Panc1 (cell line): ENCODE data around the gene POLR2C.

Experiments used
- POLR2AphosphoS5 ChIP-seq: IDR thresholded peaks from 2 replicates; pipeline ENCODE4 v1.6.1; 2012; ENCODE audit warnings: mild to moderate bottlenecking, low read depth, low read length, moderate library complexity
- TCF7L2 ChIP-seq: IDR thresholded peaks from 2 replicates; pipeline ENCODE4 v1.6.1; 2011; ENCODE audit warnings: mild to moderate bottlenecking, low read depth, low read length, inconsistent platforms
- TF ChIP-seq, protein P1 (sequence below): fragments of 450-650 bp; IDR thresholded peaks from 2 replicates; pipeline ENCODE4 v1.5.1; 2017; ENCODE audit warnings: mild to moderate bottlenecking
- TF ChIP-seq, protein P2 (sequence below), 2 experiments: IDR thresholded peaks; 2 replicates each; pipeline ENCODE4 v1.6.1; 2011 to 2012; ENCODE audit warnings: low read depth in 2 of 2, control low read depth in 1 of 2, low read length in 1 of 2, mild to moderate bottlenecking in 1 of 2, moderate library complexity in 1 of 2; ENCODE audit not compliant: insufficient read depth in 1 of 2

DNA sequence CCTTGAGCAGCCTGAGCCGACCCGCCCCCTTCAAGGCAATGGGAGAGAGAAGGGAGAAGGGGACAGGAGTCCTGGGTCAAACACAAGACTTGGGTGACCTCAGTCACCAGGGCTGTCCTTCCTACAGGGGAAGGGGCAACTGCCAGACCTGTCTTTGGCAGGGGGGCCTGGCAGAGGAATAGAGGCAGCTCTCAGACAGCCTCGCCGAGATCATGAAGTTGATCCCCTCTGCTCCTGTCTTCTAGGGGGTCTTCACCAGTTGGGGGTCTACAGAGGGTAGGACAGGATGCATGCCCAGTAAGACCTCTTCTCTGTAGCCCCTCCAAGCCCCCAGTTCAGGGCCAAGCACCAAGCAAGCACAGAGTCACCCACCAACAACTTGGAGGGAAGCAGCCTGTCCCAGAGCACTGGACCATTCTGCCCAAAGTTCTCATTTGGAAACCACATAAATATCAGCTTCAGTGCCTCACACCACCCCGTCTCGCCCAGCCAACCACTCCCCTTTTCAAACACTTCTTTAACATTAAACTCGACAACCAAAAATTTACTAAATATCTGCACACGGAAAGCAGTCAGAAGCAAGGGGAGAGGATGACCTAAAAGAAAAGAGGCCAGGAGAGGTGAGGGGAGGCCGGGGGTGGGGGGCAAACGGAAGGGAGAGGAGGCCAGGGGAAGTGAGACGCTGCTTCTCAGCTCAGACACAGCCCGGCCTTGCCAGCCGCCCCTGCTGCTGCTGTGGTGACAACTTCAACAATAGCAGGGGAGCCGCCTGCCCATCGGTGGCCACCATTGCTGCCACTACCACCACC lies 16.1 kb downstream of the POLR2C start:
- TF ChIP-seq, protein P1, sequence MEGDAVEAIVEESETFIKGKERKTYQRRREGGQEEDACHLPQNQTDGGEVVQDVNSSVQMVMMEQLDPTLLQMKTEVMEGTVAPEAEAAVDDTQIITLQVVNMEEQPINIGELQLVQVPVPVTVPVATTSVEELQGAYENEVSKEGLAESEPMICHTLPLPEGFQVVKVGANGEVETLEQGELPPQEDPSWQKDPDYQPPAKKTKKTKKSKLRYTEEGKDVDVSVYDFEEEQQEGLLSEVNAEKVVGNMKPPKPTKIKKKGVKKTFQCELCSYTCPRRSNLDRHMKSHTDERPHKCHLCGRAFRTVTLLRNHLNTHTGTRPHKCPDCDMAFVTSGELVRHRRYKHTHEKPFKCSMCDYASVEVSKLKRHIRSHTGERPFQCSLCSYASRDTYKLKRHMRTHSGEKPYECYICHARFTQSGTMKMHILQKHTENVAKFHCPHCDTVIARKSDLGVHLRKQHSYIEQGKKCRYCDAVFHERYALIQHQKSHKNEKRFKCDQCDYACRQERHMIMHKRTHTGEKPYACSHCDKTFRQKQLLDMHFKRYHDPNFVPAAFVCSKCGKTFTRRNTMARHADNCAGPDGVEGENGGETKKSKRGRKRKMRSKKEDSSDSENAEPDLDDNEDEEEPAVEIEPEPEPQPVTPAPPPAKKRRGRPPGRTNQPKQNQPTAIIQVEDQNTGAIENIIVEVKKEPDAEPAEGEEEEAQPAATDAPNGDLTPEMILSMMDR = no peak
- TF ChIP-seq, protein P2, sequence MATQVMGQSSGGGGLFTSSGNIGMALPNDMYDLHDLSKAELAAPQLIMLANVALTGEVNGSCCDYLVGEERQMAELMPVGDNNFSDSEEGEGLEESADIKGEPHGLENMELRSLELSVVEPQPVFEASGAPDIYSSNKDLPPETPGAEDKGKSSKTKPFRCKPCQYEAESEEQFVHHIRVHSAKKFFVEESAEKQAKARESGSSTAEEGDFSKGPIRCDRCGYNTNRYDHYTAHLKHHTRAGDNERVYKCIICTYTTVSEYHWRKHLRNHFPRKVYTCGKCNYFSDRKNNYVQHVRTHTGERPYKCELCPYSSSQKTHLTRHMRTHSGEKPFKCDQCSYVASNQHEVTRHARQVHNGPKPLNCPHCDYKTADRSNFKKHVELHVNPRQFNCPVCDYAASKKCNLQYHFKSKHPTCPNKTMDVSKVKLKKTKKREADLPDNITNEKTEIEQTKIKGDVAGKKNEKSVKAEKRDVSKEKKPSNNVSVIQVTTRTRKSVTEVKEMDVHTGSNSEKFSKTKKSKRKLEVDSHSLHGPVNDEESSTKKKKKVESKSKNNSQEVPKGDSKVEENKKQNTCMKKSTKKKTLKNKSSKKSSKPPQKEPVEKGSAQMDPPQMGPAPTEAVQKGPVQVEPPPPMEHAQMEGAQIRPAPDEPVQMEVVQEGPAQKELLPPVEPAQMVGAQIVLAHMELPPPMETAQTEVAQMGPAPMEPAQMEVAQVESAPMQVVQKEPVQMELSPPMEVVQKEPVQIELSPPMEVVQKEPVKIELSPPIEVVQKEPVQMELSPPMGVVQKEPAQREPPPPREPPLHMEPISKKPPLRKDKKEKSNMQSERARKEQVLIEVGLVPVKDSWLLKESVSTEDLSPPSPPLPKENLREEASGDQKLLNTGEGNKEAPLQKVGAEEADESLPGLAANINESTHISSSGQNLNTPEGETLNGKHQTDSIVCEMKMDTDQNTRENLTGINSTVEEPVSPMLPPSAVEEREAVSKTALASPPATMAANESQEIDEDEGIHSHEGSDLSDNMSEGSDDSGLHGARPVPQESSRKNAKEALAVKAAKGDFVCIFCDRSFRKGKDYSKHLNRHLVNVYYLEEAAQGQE (IDR thresholded peaks at IDR 0.05; ENCODE audit: insufficient read depth in 1 of 2, low read depth in 2 of 2, low read length in 1 of 2) = no peak
- TF ChIP-seq POLR2AphosphoS5 = no peak
- no peak for TF ChIP-seq TCF7L2
